ENCODE data around the gene NRG2.

- TF ChIP-seq EZH2phosphoT487 (IDR thresholded peaks at IDR 0.05; ENCODE audit: unreplicated experiment) (no peak), ZNF331 (CRISPR knock-in tag; IDR thresholded peaks at IDR 0.05; ENCODE audit: low read depth) (no peak), ZNF114 (CRISPR knock-in tag; IDR thresholded peaks at IDR 0.05) (no peak), CTCF (conservative IDR thresholded peaks at IDR 0.05; ENCODE audit: low read depth in 2 of 2) (no peak), POLR2AphosphoS5 (IDR thresholded peaks at IDR 0.05; ENCODE audit: low read depth) (no peak), EZH2 (IDR thresholded peaks at IDR 0.05; ENCODE audit: low read depth, unreplicated experiment) (no peak), JUNB (IDR thresholded peaks at IDR 0.05; ENCODE audit: unreplicated experiment) (no peak), CREB1 (CRISPR knock-in tag; IDR thresholded peaks at IDR 0.05; ENCODE audit: low read depth) (no peak), REST (IDR thresholded peaks at IDR 0.05; ENCODE audit: unreplicated experiment) (no peak), ETS1 (IDR thresholded peaks at IDR 0.05) (no peak), NANOG (IDR thresholded peaks at IDR 0.05; ENCODE audit: borderline replicate concordance) (no peak)
These were observed 159.0 kb downstream of the NRG2 start for GRCh38 chr5:139884144-139884543.

All from GM23338 (cell line).